Progenitor cell of endocrine pancreas (in vitro differentiated cells): ENCODE data around the gene PROSER3. TPM values are rescaled to one million over a fixed set of nuclear protein-coding genes. Genes with fewer than 3 reads are reported as not detected.

Source experiments
- DNase-seq: peaks from one replicate; pipeline ENCODE4 v3.0.0; 2021; ENCODE audit warnings: low spot score; ENCODE audit not compliant: unreplicated experiment
- H3K27ac Mint-ChIP-seq: 2 replicates; pipeline ENCODE4 v1.8.0; 2021; ENCODE audit warnings: mild to moderate bottlenecking, moderate library complexity, mixed read lengths
- H3K27me3 Mint-ChIP-seq: 2 replicates; pipeline ENCODE4 v1.8.0; 2021; ENCODE audit warnings: mixed read lengths
- H3K36me3 Mint-ChIP-seq: 2 replicates; pipeline ENCODE4 v1.8.0; 2022; ENCODE audit warnings: mixed read lengths; ENCODE audit not compliant: insufficient read depth
- H3K4me1 Mint-ChIP-seq: 2 replicates; pipeline ENCODE4 v1.8.0; 2021; ENCODE audit warnings: low read depth, mixed read lengths
- H3K4me3 Mint-ChIP-seq: 2 replicates; pipeline ENCODE4 v1.8.0; 2021; ENCODE audit warnings: low read depth, mild to moderate bottlenecking, moderate library complexity, mixed read lengths
- H3K9me3 Mint-ChIP-seq: 2 replicates; pipeline ENCODE4 v1.8.0; 2021; ENCODE audit warnings: low read depth, mixed read lengths
- CTCF ChIP-seq: fragments of 200-600 bp; sonication (generic); IDR thresholded peaks from one replicate; pipeline ENCODE4 v1.5.0; 2021; ENCODE audit warnings: antibody characterized with exemption, mild to moderate bottlenecking; ENCODE audit not compliant: unreplicated experiment
- total RNA-seq: library from RNA; stranded (reverse); gene quantifications from 2 replicates; pipeline ENCODE4 v1.2.1, GENCODE V29; 2021

The PROSER3 gene
- total RNA-seq, 1 donor from 2014 or later = 58.6 TPM

GRCh38 chr19:35785339-35785627 is 27.3 kb downstream of the PROSER3 start:
- no peak overlapping the region for H3K4me3 Mint-ChIP-seq
- TF ChIP-seq CTCF = no peak
- H3K27me3 Mint-ChIP-seq = peaks cover 26% of the 10 kb centered on the region
- H3K36me3 Mint-ChIP-seq = peaks cover 17% of the 10 kb centered on the region
- no peak for DNase-seq
- peaks cover 5% of the 10 kb centered on the region for H3K4me1 Mint-ChIP-seq
- no peaks in the 10 kb centered on the region for H3K9me3 Mint-ChIP-seq
- H3K27ac Mint-ChIP-seq = no peak overlapping the region

GRCh38 chr19:35786299-35787160 is 28.6 kb downstream of the PROSER3 start:
- no peak for DNase-seq
- peaks cover 5% of the 10 kb centered on the region for H3K4me1 Mint-ChIP-seq
- no peaks in the 10 kb centered on the region for H3K9me3 Mint-ChIP-seq
- no peak for TF ChIP-seq CTCF
- no peak overlapping the region for H3K27ac Mint-ChIP-seq
- H3K36me3 Mint-ChIP-seq = peaks cover 13% of the 10 kb centered on the region
- no peak overlapping the region for H3K4me3 Mint-ChIP-seq
- H3K27me3 Mint-ChIP-seq = peaks cover 24% of the 10 kb centered on the region

GRCh38 chr19:35787227-35787799 is 29.3 kb downstream of the PROSER3 start:
- Mint-ChIP-seq H3K9me3 (no peaks in the 10 kb centered on the region), H3K27ac (no peak overlapping the region), H3K4me1 (peaks cover 5% of the 10 kb centered on the region), H3K27me3 (peaks cover 24% of the 10 kb centered on the region), H3K36me3 (peaks cover 12% of the 10 kb centered on the region), H3K4me3 (no peak overlapping the region)
- TF ChIP-seq CTCF = no peak
- no peak for DNase-seq

- no peak for TF ChIP-seq CTCF
- Mint-ChIP-seq H3K4me3 (no peak overlapping the region), H3K4me1 (peaks cover 2% of the 10 kb centered on the region), H3K9me3 (no peaks in the 10 kb centered on the region), H3K36me3 (peaks cover 4% of the 10 kb centered on the region), H3K27ac (no peak overlapping the region), H3K27me3 (peaks cover 17% of the 10 kb centered on the region)
- DNase-seq = no peak
These were observed 30.4 kb downstream of the PROSER3 start for GRCh38 chr19:35788205-35788960.

- Mint-ChIP-seq H3K4me3 (no peak overlapping the region), H3K27me3 (peaks cover 16% of the 10 kb centered on the region), H3K27ac (no peak overlapping the region), H3K9me3 (no peaks in the 10 kb centered on the region), H3K4me1 (no peaks in the 10 kb centered on the region), H3K36me3 (peaks cover 3% of the 10 kb centered on the region)
- TF ChIP-seq CTCF = no peak
- DNase-seq = no peak
These were observed 31.4 kb downstream of the PROSER3 start for GRCh38 chr19:35789195-35789977.
